Ishikawa (cell line): ENCODE results near the gene TNS1.

Experiments used
- CEBPB ChIP-seq: IDR thresholded peaks from 2 replicates; pipeline ENCODE4 v1.6.1; 2012
- CREB1 ChIP-seq: IDR thresholded peaks from 2 replicates; pipeline ENCODE4 v1.6.1; 2012; ENCODE audit warnings: low read depth
- EGR1 ChIP-seq: IDR thresholded peaks from 2 replicates; pipeline ENCODE4 v1.6.1; 2012
- EP300 ChIP-seq: IDR thresholded peaks from 2 replicates; pipeline ENCODE4 v1.6.1; 2012; ENCODE audit warnings: borderline replicate concordance
- FOXM1 ChIP-seq: IDR thresholded peaks from 2 replicates; pipeline ENCODE4 v1.6.1; 2012; ENCODE audit warnings: low read depth, borderline replicate concordance
- MAX ChIP-seq: IDR thresholded peaks from 2 replicates; pipeline ENCODE4 v1.6.1; 2012
- NFIC ChIP-seq: IDR thresholded peaks from 2 replicates; pipeline ENCODE4 v1.6.1; 2012
- RAD21 ChIP-seq: IDR thresholded peaks from 2 replicates; pipeline ENCODE4 v1.6.1; 2012; ENCODE audit warnings: low read depth
- REST ChIP-seq: IDR thresholded peaks from 2 replicates; pipeline ENCODE4 v1.6.1; 2012; ENCODE audit warnings: low read depth, mild to moderate bottlenecking
- TAF1 ChIP-seq: IDR thresholded peaks from 2 replicates; pipeline ENCODE4 v1.6.1; 2012; ENCODE audit warnings: low read depth, mild to moderate bottlenecking
- TCF12 ChIP-seq: IDR thresholded peaks from 2 replicates; pipeline ENCODE4 v1.6.1; 2012; ENCODE audit warnings: low read depth
- TEAD4 ChIP-seq: IDR thresholded peaks from 2 replicates; pipeline ENCODE4 v1.6.1; 2012
- USF1 ChIP-seq: IDR thresholded peaks from 2 replicates; pipeline ENCODE4 v1.6.1; 2012
- YY1 ChIP-seq: IDR thresholded peaks from 2 replicates; pipeline ENCODE4 v1.6.1; 2012; ENCODE audit warnings: low read depth
- ZBTB7A ChIP-seq: IDR thresholded peaks from 2 replicates; pipeline ENCODE4 v1.6.1; 2012; ENCODE audit warnings: low read depth

TNS1 gene

GRCh38 chr2:217870528-217871011, 132.2 kb downstream of the TNS1 start:
- TF ChIP-seq NFIC (no peak), TCF12 (no peak), FOXM1 (no peak), ZBTB7A (no peak), TAF1 (no peak), CEBPB (no peak), TEAD4 (no peak)

- TF ChIP-seq RAD21 = no peak
Observed at GRCh38 chr2:217868911-217869334, 133.9 kb downstream of the TNS1 start.

- TF ChIP-seq FOXM1 (no peak), YY1 (no peak), REST (no peak), RAD21 (no peak), TCF12 (no peak), EGR1 (no peak), USF1 (no peak), TAF1 (no peak), EP300 (no peak), CREB1 (no peak), ZBTB7A (no peak), TEAD4 (no peak), NFIC (no peak), MAX (no peak)
Observed at GRCh38 chr2:217868265-217868892, 134.4 kb downstream of the TNS1 start.

- TF ChIP-seq TCF12 (no peak), REST (no peak), MAX (no peak), EGR1 (no peak), ZBTB7A (no peak), CEBPB (no peak), EP300 (no peak), TEAD4 (no peak), USF1 (no peak), FOXM1 (no peak), YY1 (no peak), CREB1 (no peak), TAF1 (no peak), RAD21 (no peak), NFIC (no peak)
Observed at GRCh38 chr2:217866457-217866856, 136.3 kb downstream of the TNS1 start.

- no peak for TF ChIP-seq NFIC
- TF ChIP-seq TAF1 = no peak
- TF ChIP-seq MAX = no peak
- TF ChIP-seq CEBPB = no peak
- TF ChIP-seq EGR1 = no peak
- no peak for TF ChIP-seq EP300
- no peak for TF ChIP-seq YY1
- no peak for TF ChIP-seq RAD21
- TF ChIP-seq ZBTB7A = no peak
- no peak for TF ChIP-seq TCF12
- TF ChIP-seq USF1 = no peak
- TF ChIP-seq TEAD4 = no peak
- no peak for TF ChIP-seq REST
- no peak for TF ChIP-seq CREB1
- no peak for TF ChIP-seq FOXM1
Observed at GRCh38 chr2:217864963-217865772, 137.6 kb downstream of the TNS1 start.
